Aorta (tissue), 5 donors: Measurements from ENCODE around the gene HSBP1L1. TPM values are rescaled to one million over a fixed set of nuclear protein-coding genes. Genes with fewer than 3 reads are reported as not detected.

ENCODE experiments used
- ATAC-seq: fragments of 200-7000 bp; cut with Tn5 transposase; one replicate; pipeline ENCODE4 v1.9.1; 2022; ENCODE audit warnings: moderate library complexity; ENCODE audit not compliant: low FRiP score
- DNase-seq, 2 donors: peaks; one replicate each; pipeline ENCODE4 v3.0.0-alpha.2; 2020
- H3K27ac ChIP-seq, 2 donors: one replicate each; pipeline ENCODE4 v1.5.1; 2013; ENCODE audit warnings: low read length in 2 of 2, mild to moderate bottlenecking in 2 of 2, moderate library complexity in 2 of 2, control low read depth in 1 of 2, inconsistent platforms in 1 of 2, low read depth in 1 of 2
- H3K27me3 ChIP-seq, 2 donors: one replicate each; pipeline ENCODE4 v1.6.1; 2013; ENCODE audit warnings: control low read depth in 1 of 2, low read length in 1 of 2, mild to moderate bottlenecking in 1 of 2, moderate library complexity in 1 of 2; ENCODE audit not compliant: insufficient read depth in 2 of 2, control insufficient read depth in 1 of 2
- H3K36me3 ChIP-seq, 2 donors: one replicate each; pipeline ENCODE4 v1.6.1; 2013; ENCODE audit warnings: control low read depth in 1 of 2, low read length in 1 of 2, mild to moderate bottlenecking in 1 of 2; ENCODE audit not compliant: insufficient read depth in 2 of 2, control insufficient read depth in 1 of 2
- H3K4me1 ChIP-seq, 2 donors: one replicate each; pipeline ENCODE4 v1.6.1; 2013; ENCODE audit warnings: low read length in 2 of 2, control low read depth in 1 of 2, mild to moderate bottlenecking in 1 of 2, moderate library complexity in 1 of 2; ENCODE audit not compliant: insufficient read depth in 2 of 2, control insufficient read depth in 1 of 2
- H3K4me3 ChIP-seq, 2 donors: one replicate each; pipeline ENCODE4 v1.5.1; 2013; ENCODE audit warnings: low read length in 2 of 2, control low read depth in 1 of 2, mild to moderate bottlenecking in 1 of 2
- H3K9me3 ChIP-seq: one replicate; pipeline ENCODE4 v1.6.1; 2013; ENCODE audit warnings: mild to moderate bottlenecking, low read length; ENCODE audit not compliant: control insufficient read depth
- WGBS, 2 donors: extraction: QIAGEN DNeasy Blood & Tissue Kit; methylation state at CpG; one replicate each; pipeline ENCODE4 v1.1.7; 2013; 5-methylcytosine and 5-hydroxymethylcytosine counted together
- intact Hi-C, 2 donors: fragments of 100-400 bp; cut with DNase I; formaldehyde crosslinking; loops; one replicate each; pipeline versions ENCODE4 v1.14.2 to v1.15.0; 2022
- polyA plus RNA-seq, 2 donors: library from polyadenylated mRNA; stranded (reverse); fragments of 200-250 nt; gene quantifications; one replicate each; pipeline ENCODE4 v1.2.3, GENCODE V29; 2013
- total RNA-seq, 2 donors: library from RNA; stranded (reverse); fragmentation: NEBNext Ultra II Directional; extraction: Animal tissue kit (Norgen Biotek cat#: 25700); gene quantifications; one replicate each; pipeline ENCODE4 v1.2.1, GENCODE V29; 2021
- donor health status: healthy with polysubstance abuse.
- donor health status: Bipolar disorder and iron deficiency.
- donor health status: DM: no; HTN: no; CAD: no.
- donor health status: DM: no; HTN: no; CAD: no.
- donor health status: DM: yes; HTN: yes; CAD: no.

The HSBP1L1 gene
- total and polyA plus RNA-seq, 4 donors: 5.1 to 13.0 (median 9.6) TPM

- intact Hi-C loops: no loop called here
- DNase-seq (peak; percentile 9 to 19), ATAC-seq (no peak)
- no peaks in the 10 kb centered on the region for H3K27me3 ChIP-seq
- no peak overlapping the region for H3K4me3 ChIP-seq
- peaks cover 0 to 7% of the 10 kb centered on the region in 2 donors for H3K36me3 ChIP-seq
- H3K27ac ChIP-seq: no peak overlapping the region
- no peaks in the 10 kb centered on the region for H3K4me1 ChIP-seq
- H3K9me3 ChIP-seq: peaks cover 7% of the 10 kb centered on the region
- WGBS, 2 donors: 96 to 97% methylated on average over 3 of the region's 3 CpGs
These were observed 28.9 kb upstream of the HSBP1L1 start for GRCh38 chr18:79935499-79935898.

GRCh38 chr18:79935925-79936324 is 28.5 kb upstream of the HSBP1L1 start:
- H3K27ac ChIP-seq: no peak overlapping the region
- no peaks in the 10 kb centered on the region for H3K27me3 ChIP-seq
- H3K9me3 ChIP-seq: peaks cover 7% of the 10 kb centered on the region
- ATAC-seq: no peak
- intact Hi-C loops: no loop called here
- no peaks in the 10 kb centered on the region for H3K4me1 ChIP-seq
- no peak overlapping the region for H3K4me3 ChIP-seq
- peaks cover 0 to 7% of the 10 kb centered on the region in 2 donors for H3K36me3 ChIP-seq
- DNase-seq: peak; percentile 6 to 43
- 97 to 98% methylated on average over 6 of the region's 6 CpGs for WGBS, 2 donors

GRCh38 chr18:79936641-79937040 is 27.8 kb upstream of the HSBP1L1 start:
- peaks cover 0 to 7% of the 10 kb centered on the region in 2 donors for H3K36me3 ChIP-seq
- 81 to 87% methylated on average over 12 of the region's 12 CpGs for WGBS, 2 donors
- peaks cover 5% of the 10 kb centered on the region for H3K9me3 ChIP-seq
- H3K27ac ChIP-seq: no peak overlapping the region
- intact Hi-C loops: no loop called here
- H3K27me3 ChIP-seq: no peaks in the 10 kb centered on the region
- H3K4me3 ChIP-seq: no peak overlapping the region
- ATAC-seq: no peak
- H3K4me1 ChIP-seq: no peaks in the 10 kb centered on the region
- peak; percentile 30 to 69 for DNase-seq

GRCh38 chr18:79937103-79937860 is 27.2 kb upstream of the HSBP1L1 start:
- DNase-seq (peak; percentile 5 to 67), ATAC-seq (no peak)
- Histone ChIP-seq H3K4me3 (no peak overlapping the region), H3K27ac (no peak overlapping the region), H3K9me3 (peaks cover 5% of the 10 kb centered on the region), H3K27me3 (no peaks in the 10 kb centered on the region), H3K4me1 (no peaks in the 10 kb centered on the region), H3K36me3 (peaks cover 0 to 7% of the 10 kb centered on the region in 2 donors)
- 96 to 97% methylated on average over 25 of the region's 25 CpGs for WGBS, 2 donors
- intact Hi-C loops: no loop called here

- WGBS, 2 donors: 92 to 93% methylated on average over 9 of the region's 9 CpGs
- no peaks in the 10 kb centered on the region for H3K4me1 ChIP-seq
- H3K27ac ChIP-seq: no peak overlapping the region
- H3K4me3 ChIP-seq: no peak overlapping the region
- H3K27me3 ChIP-seq: no peaks in the 10 kb centered on the region
- peaks cover 0 to 7% of the 10 kb centered on the region in 2 donors for H3K36me3 ChIP-seq
- ATAC-seq (no peak), DNase-seq (peak; percentile 21 to 39)
- intact Hi-C loops: no loop called here
- peaks cover 5% of the 10 kb centered on the region for H3K9me3 ChIP-seq
These were observed 26.2 kb upstream of the HSBP1L1 start for GRCh38 chr18:79938196-79938595.

- Histone ChIP-seq H3K4me1 (no peaks in the 10 kb centered on the region), H3K4me3 (no peak overlapping the region), H3K27me3 (no peaks in the 10 kb centered on the region), H3K27ac (no peak overlapping the region), H3K9me3 (peaks cover 2% of the 10 kb centered on the region), H3K36me3 (peaks cover 0 to 5% of the 10 kb centered on the region in 2 donors)
- intact Hi-C loops: no loop called here
- ATAC-seq: no peak
- 64 to 67% methylated on average over 5 of the region's 5 CpGs for WGBS, 2 donors
- DNase-seq: no peak
These were observed 25.3 kb upstream of the HSBP1L1 start for GRCh38 chr18:79939096-79939495.

GRCh38 chr18:79940126-79940813 is 24.2 kb upstream of the HSBP1L1 start:
- no peaks in the 10 kb centered on the region for H3K4me1 ChIP-seq
- no peaks in the 10 kb centered on the region for H3K9me3 ChIP-seq
- H3K36me3 ChIP-seq: peaks cover 0 to 2% of the 10 kb centered on the region in 2 donors
- ATAC-seq: no peak
- 94 to 97% methylated on average over 18 of the region's 18 CpGs for WGBS, 2 donors
- no peaks in the 10 kb centered on the region for H3K27me3 ChIP-seq
- no peak overlapping the region for H3K4me3 ChIP-seq
- DNase-seq: peak; percentile 21 to 57
- intact Hi-C loops: no loop called here
- H3K27ac ChIP-seq: no peak overlapping the region

- Histone ChIP-seq H3K4me1 (no peaks in the 10 kb centered on the region), H3K27me3 (no peaks in the 10 kb centered on the region), H3K4me3 (no peak overlapping the region), H3K9me3 (no peaks in the 10 kb centered on the region), H3K27ac (no peak overlapping the region), H3K36me3 (peaks cover 0 to 1% of the 10 kb centered on the region in 2 donors)
- intact Hi-C loops: no loop called here
- peak; percentile 27 to 61 for DNase-seq
- 81 to 89% methylated on average over 17 of the region's 17 CpGs for WGBS, 2 donors
- ATAC-seq: no peak
These were observed 23.5 kb upstream of the HSBP1L1 start for GRCh38 chr18:79940814-79941472.
